ENCODE data around the gene MFSD11. TPM values are rescaled to one million over a fixed set of nuclear protein-coding genes. Genes with fewer than 3 reads are reported as not detected.

MFSD11 gene
- total RNA-seq, 2 experiments from 2014 or later, result 10.3 to 15.1 TPM

DNA sequence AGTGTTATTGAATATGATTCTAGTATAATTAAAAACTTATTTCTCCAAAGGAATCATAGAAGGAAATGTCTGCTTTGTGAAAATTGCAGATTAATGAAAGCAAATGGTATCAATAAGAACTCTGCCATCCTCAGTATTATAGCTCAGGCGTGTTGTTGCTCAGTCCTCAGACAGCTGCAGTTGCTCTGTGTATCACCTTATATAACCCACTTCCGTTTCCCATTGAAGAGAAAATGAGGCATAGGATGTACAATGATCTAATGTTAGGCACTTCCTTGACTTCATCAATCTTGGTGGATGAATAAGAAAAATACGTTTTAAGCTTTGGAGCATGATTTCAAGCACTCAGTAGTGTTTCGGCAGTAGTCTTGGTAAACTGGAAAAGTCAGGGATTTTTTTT is 14.1 kb downstream of the MFSD11 start:
- Mint-ChIP-seq H3K4me3 (peak overlapping the region; percentile 2), H3K27ac (peak overlapping the region; percentile 97), H3K4me1 (peaks cover 23% of the 10 kb centered on the region), H3K9me3 (ENCODE audit: low read depth) (no peaks in the 10 kb centered on the region), H3K36me3 (ENCODE audit: low read depth) (peaks cover 18% of the 10 kb centered on the region), H3K27me3 (no peaks in the 10 kb centered on the region)
- DNase-seq (no peak), ATAC-seq (peak; percentile 54)
- intact Hi-C loops (cut with DNase I, micrococcal nuclease), result loop anchor here (2.0 kb wide), 2 partner anchors 13 to 35 kb away; partner anchors contain the start of gene MFSD11 (in 1 of the 2)
- ChIA-PET POLR2A (interaction anchor here (0.6 to 2.5 kb wide), 6 partner anchors 9 to 1031 kb away, joined by 3 to 16 read pairs (median 8); partner anchors contain the start of gene SRSF2), CTCF (interaction anchor here (1.3 to 1.7 kb wide), 2 partner anchors 9 to 13 kb away, joined by 3 to 5 read pairs; no protein-coding TSS in a partner anchor)

DNA sequence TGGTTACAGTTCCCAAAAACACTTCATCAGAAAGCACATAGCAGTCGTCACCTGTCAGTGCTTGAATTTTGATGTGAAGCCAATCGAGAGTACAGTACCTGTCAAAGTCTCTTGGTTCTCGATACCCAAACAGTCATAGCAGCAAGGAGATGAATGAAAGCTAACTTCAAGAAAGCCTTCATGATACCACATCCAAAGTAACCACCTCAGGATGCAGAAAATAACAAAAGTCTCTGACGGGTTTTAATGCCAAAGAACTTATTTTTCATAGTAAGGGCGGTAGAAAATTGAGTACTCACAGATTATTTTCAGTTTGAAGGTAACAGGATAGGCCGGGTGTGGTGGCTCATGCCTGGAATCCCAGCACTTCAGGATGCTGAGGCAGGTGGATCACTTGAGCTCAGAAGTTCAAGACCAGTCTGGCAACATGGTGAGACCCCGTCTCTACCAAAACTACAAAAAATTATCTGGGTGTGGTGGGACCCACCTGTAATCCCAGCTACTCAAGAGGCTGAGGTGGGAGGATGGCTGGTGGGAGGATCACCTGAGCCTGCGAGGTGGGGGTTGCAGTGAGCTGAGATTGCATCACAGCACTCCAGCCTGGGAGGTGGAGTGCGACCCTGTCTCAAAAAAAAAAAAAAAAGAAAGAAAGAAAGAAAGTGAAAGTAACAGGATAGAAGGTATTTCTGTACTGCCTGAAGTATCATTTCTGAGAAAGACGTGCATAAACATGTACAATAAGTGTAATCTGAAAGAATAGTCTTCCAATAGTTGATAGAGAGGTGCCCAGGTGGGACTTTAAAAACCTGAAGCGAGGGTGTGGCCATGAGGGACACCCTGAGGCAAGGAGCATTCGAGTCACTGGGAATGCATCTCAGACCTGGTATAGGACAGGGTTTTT is 15.4 kb downstream of the MFSD11 start:
- DNase-seq, result peak; percentile 43
- POLR2A ChIA-PET, result interaction anchor here (0.6 to 2.5 kb wide), 8 partner anchors 10 to 386 kb away, joined by 3 to 16 read pairs (median 6); partner anchors contain the start of gene SRSF2
- peak overlapping the region; percentile 82 for H3K4me3 Mint-ChIP-seq

GRCh38 chr17:76755285-76755684 is 17.4 kb downstream of the MFSD11 start:
- no peak for ATAC-seq
- no peaks in the 10 kb centered on the region for H3K27me3 Mint-ChIP-seq
- CTCF ChIA-PET, result interaction anchor here (1.0 to 1.1 kb wide), 2 partner anchors 9 to 28 kb away, joined by 4 read pairs; no protein-coding TSS in a partner anchor
- H3K9me3 Mint-ChIP-seq (ENCODE audit: low read depth), result no peaks in the 10 kb centered on the region
- no peak overlapping the region for H3K27ac Mint-ChIP-seq
- no peak for DNase-seq
- peaks cover 23% of the 10 kb centered on the region for H3K36me3 Mint-ChIP-seq (ENCODE audit: low read depth)
- POLR2A ChIA-PET, result no interaction called here
- no peak overlapping the region for H3K4me3 Mint-ChIP-seq
- peaks cover 23% of the 10 kb centered on the region for H3K4me1 Mint-ChIP-seq
- intact Hi-C loops (cut with DNase I, micrococcal nuclease), result no loop called here

More for the DNA sequence above, 15.4 kb downstream of the MFSD11 start:
- CTCF ChIA-PET, result interaction anchor here (1.0 to 1.7 kb wide), 3 partner anchors 11 to 38 kb away, joined by 4 to 6 read pairs (median 5); no protein-coding TSS in a partner anchor
- no peaks in the 10 kb centered on the region for H3K27me3 Mint-ChIP-seq
- H3K27ac Mint-ChIP-seq, result peak overlapping the region; percentile 97
- peaks cover 21% of the 10 kb centered on the region for H3K36me3 Mint-ChIP-seq (ENCODE audit: low read depth)
- no peaks in the 10 kb centered on the region for H3K9me3 Mint-ChIP-seq (ENCODE audit: low read depth)
- ATAC-seq, result peak; percentile 90
- peaks cover 23% of the 10 kb centered on the region for H3K4me1 Mint-ChIP-seq
- intact Hi-C loops (cut with DNase I, micrococcal nuclease), result loop anchor here (1.0 to 2.0 kb wide), 7 partner anchors 10 to 335 kb away; partner anchors contain the start of genes JMJD6 (in 1 of the 2), METTL23 (in 1 of the 2), MFSD11 (in 1 of the 2) and SRSF2 (in 1 of the 2)

DNA sequence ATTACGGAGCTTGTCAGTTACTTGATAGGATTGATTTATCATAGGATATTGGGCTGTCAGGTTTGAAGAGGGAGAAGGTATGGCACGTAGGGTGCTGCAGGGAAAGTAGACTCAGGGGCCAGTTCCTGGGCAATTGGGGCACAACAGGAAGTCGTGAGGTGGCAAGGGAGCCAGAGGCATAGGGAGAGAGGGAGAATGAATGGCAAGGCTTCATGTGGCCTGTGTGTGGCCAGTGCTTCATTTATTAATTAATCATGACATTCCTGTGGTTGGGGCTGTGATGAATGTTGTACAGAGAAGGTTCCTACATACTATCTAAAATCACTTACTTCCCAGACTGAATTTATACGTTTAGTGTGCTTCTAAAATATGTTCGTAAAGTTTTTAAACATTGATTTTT is 19.3 kb downstream of the MFSD11 start:
- no peak for DNase-seq
- Mint-ChIP-seq H3K9me3 (ENCODE audit: low read depth) (no peaks in the 10 kb centered on the region), H3K27me3 (no peaks in the 10 kb centered on the region), H3K4me1 (peaks cover 18% of the 10 kb centered on the region), H3K36me3 (ENCODE audit: low read depth) (peaks cover 23% of the 10 kb centered on the region), H3K4me3 (no peak overlapping the region), H3K27ac (no peak overlapping the region)
- ChIA-PET CTCF (no interaction called here), POLR2A (no interaction called here)
- intact Hi-C loops (cut with DNase I, micrococcal nuclease), result no loop called here
- ATAC-seq, result no peak

- no peak overlapping the region for H3K27ac Mint-ChIP-seq
- H3K36me3 Mint-ChIP-seq (ENCODE audit: low read depth), result peaks cover 18% of the 10 kb centered on the region
- no peak overlapping the region for H3K4me3 Mint-ChIP-seq
- ChIA-PET POLR2A (interaction anchor here (0.6 kb wide), 1 partner anchor 65 kb away, joined by 4 read pairs; no protein-coding TSS in a partner anchor), CTCF (interaction anchor here (1.0 to 1.1 kb wide), 2 partner anchors 10 to 135 kb away, joined by 3 read pairs; no protein-coding TSS in a partner anchor)
- no peaks in the 10 kb centered on the region for H3K9me3 Mint-ChIP-seq (ENCODE audit: low read depth)
- intact Hi-C loops (cut with DNase I, micrococcal nuclease), result no loop called here
- ATAC-seq (no peak), DNase-seq (no peak)
- H3K4me1 Mint-ChIP-seq, result peaks cover 6% of the 10 kb centered on the region
- no peaks in the 10 kb centered on the region for H3K27me3 Mint-ChIP-seq
Observed at GRCh38 chr17:76758570-76758969, 20.7 kb downstream of the MFSD11 start.

DNA sequence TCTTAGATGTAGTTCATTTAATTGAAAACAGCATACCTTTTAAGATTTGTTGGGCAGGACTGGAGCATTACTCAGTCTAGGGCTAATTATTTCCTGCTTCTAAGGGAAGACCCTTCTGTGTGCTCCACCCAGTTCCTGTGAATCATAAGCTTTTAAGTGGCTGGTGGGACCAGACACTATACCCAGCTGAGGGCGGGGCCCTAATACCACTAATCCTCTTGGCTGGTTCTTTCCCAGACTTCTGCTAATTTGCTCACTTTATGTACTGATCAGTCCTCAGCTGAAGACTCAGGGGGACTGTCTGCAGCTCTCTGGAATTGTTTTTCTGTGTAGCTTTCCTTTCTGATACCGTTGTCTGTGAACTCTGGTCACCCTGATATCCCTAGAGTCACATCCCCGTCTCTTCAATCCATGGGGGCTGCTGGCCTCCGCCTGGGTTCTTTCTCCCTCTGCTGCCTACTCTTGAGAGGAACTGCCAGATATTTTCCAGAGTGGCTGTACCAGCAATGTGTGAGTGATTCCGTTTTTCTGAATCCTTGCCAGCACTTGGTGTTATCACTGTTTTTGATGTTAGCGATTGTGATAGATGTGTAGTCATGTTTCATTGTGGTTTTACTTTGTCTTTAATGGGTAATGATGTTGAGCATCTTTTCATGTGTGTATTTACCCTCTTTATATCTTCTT is 35.1 kb downstream of the MFSD11 start:
- ATAC-seq (peak; percentile 98), DNase-seq (peak; percentile 45)
- Mint-ChIP-seq H3K4me3 (no peak overlapping the region), H3K27ac (peak overlapping the region; percentile 74), H3K27me3 (no peaks in the 10 kb centered on the region), H3K4me1 (peaks cover 16% of the 10 kb centered on the region), H3K9me3 (ENCODE audit: low read depth) (peaks cover 2% of the 10 kb centered on the region), H3K36me3 (ENCODE audit: low read depth) (peaks cover 26% of the 10 kb centered on the region)
- POLR2A ChIA-PET, result interaction anchor here (0.7 to 0.8 kb wide), 2 partner anchors 30 to 38 kb away, joined by 3 to 5 read pairs; no protein-coding TSS in a partner anchor
- intact Hi-C loops (cut with DNase I, micrococcal nuclease), result no loop called here
- CTCF ChIA-PET, result interaction anchor here (0.6 to 1.2 kb wide), 4 partner anchors 31 to 609 kb away, joined by 3 to 5 read pairs (median 3); no protein-coding TSS in a partner anchor

- Mint-ChIP-seq H3K27me3 (no peaks in the 10 kb centered on the region), H3K27ac (no peak overlapping the region), H3K4me3 (no peak overlapping the region), H3K4me1 (peaks cover 16% of the 10 kb centered on the region), H3K36me3 (ENCODE audit: low read depth) (peaks cover 22% of the 10 kb centered on the region), H3K9me3 (ENCODE audit: low read depth) (no peaks in the 10 kb centered on the region)
- POLR2A ChIA-PET, result no interaction called here
- ATAC-seq (no peak), DNase-seq (no peak)
- CTCF ChIA-PET, result no interaction called here
- intact Hi-C loops (cut with DNase I, micrococcal nuclease), result no loop called here
Observed at GRCh38 chr17:76775021-76775600, 37.2 kb downstream of the MFSD11 start.

DNA sequence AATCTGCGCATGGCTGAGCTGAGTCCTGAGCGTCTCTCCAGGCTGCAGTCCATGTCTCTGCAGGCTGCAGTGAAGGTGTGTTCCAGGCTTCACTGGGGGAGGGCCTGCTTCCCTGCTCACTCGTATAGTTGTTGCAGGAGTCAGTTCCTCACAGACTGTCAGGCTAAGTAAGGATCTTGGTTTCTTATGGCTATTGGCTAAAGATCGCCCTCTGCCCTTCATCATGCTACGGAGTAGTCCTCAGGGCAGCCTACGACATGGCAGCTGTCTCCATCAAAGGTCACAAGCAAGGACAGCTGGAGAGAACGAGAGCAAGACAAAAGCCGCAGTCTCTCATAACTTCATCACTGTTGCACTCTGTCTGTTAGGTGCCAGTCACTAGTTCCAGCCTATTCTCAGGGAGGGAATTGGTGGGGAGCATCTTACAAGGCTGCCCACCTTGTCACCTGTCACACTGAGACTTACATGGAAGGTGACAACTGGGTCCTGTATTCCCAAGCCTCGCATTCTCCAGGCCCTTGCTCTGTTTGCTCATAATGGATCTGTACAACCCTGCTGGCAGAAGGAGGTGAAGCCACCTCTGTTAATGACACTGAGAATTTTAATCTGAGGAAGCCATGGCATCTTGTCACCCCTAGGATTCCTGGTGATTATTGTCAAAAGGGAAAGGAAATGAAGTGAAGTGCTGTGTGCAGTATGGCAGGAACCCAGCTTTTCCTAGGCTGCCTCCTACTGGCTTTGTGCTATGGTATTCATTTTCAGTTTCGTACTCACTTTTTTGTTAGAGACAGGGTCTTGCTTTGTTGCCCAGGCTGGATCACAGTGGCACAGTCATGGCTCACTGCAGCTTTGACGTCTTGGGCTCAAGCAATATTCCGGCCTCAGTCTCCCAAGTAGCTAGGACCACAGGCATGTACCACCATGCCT is 43.4 kb downstream of the MFSD11 start:
- H3K36me3 Mint-ChIP-seq (ENCODE audit: low read depth), result peaks cover 9% of the 10 kb centered on the region
- intact Hi-C loops (cut with DNase I, micrococcal nuclease), result loop anchor here in 1 of 2 experiments (1.0 kb wide), 1 partner anchor 54 kb away; no protein-coding TSS in a partner anchor
- POLR2A ChIA-PET, result interaction anchor here (0.6 kb wide), 1 partner anchor 50 kb away, joined by 4 read pairs; no protein-coding TSS in a partner anchor
- H3K4me1 Mint-ChIP-seq, result no peaks in the 10 kb centered on the region
- no peaks in the 10 kb centered on the region for H3K9me3 Mint-ChIP-seq (ENCODE audit: low read depth)
- no peaks in the 10 kb centered on the region for H3K27me3 Mint-ChIP-seq
- H3K4me3 Mint-ChIP-seq, result no peak overlapping the region
- DNase-seq (peak; percentile 20), ATAC-seq (no peak)
- H3K27ac Mint-ChIP-seq, result no peak overlapping the region
- CTCF ChIA-PET, result interaction anchor here (0.7 kb wide), 1 partner anchor 54 kb away, joined by 3 read pairs; the partner anchor contains the start of gene METTL23

GRCh38 chr17:76783146-76783545 is 45.2 kb downstream of the MFSD11 start:
- no peaks in the 10 kb centered on the region for H3K9me3 Mint-ChIP-seq (ENCODE audit: low read depth)
- intact Hi-C loops (cut with DNase I, micrococcal nuclease), result no loop called here
- ATAC-seq (no peak), DNase-seq (no peak)
- H3K4me3 Mint-ChIP-seq, result no peak overlapping the region
- H3K27ac Mint-ChIP-seq, result no peak overlapping the region
- ChIA-PET CTCF (interaction anchor here (0.6 to 1.1 kb wide), 2 partner anchors 354 to 493 kb away, joined by 3 to 4 read pairs; no protein-coding TSS in a partner anchor), POLR2A (interaction anchor here (0.6 kb wide), 1 partner anchor 13 kb away, joined by 3 read pairs; no protein-coding TSS in a partner anchor)
- peaks cover 3% of the 10 kb centered on the region for H3K36me3 Mint-ChIP-seq (ENCODE audit: low read depth)
- H3K4me1 Mint-ChIP-seq, result no peaks in the 10 kb centered on the region
- H3K27me3 Mint-ChIP-seq, result no peaks in the 10 kb centered on the region

DNA sequence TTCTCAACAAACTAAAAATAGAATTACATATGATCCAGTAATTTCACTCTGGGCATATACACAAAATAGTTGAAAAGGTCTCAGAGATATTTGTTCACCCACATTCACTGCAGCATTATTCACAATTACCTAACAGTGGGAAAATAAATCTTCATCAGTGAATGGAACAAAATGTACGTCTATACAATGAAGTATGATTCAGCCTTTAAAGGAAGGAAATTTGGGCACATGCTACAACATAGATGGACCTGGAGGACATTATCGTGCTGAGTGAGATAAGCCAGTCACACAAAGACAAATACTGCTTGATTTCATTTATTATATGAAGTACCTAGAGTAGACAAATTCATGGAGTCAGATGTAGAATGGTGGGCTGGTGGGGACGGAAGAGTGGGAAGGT is 47.0 kb downstream of the MFSD11 start:
- Mint-ChIP-seq H3K4me1 (no peaks in the 10 kb centered on the region), H3K27me3 (no peaks in the 10 kb centered on the region), H3K4me3 (no peak overlapping the region), H3K36me3 (ENCODE audit: low read depth) (no peaks in the 10 kb centered on the region), H3K27ac (no peak overlapping the region), H3K9me3 (ENCODE audit: low read depth) (no peaks in the 10 kb centered on the region)
- ChIA-PET CTCF (no interaction called here), POLR2A (no interaction called here)
- no peak for DNase-seq
- intact Hi-C loops (cut with DNase I, micrococcal nuclease), result no loop called here
- ATAC-seq, result no peak
